Brain microvascular endothelial cell (primary cell): ENCODE results near the gene TGFB3.

Experiments
- DNase-seq: peaks from one replicate; pipeline ENCODE4 v3.0.0-alpha.2; 2020
- H3K27ac ChIP-seq: fragments of 250-450 bp; sonication (Bioruptor Pico); 2 replicates; pipeline ENCODE4 v1.5.1; 2020; ENCODE audit warnings: mild to moderate bottlenecking, moderate library complexity
- H3K27me3 ChIP-seq: fragments of 250-450 bp; sonication (Bioruptor Pico); replicated peaks from 2 replicates; pipeline ENCODE4 v1.5.1; 2020; ENCODE audit warnings: mild to moderate bottlenecking
- H3K36me3 ChIP-seq: fragments of 250-450 bp; sonication (Bioruptor Pico); replicated peaks from 2 replicates; pipeline ENCODE4 v1.5.1; 2020; ENCODE audit warnings: mild to moderate bottlenecking
- H3K4me3 ChIP-seq: 2 replicates; pipeline ENCODE4 v1.5.1; 2011; ENCODE audit warnings: low read depth, mild to moderate bottlenecking, control low read depth, low read length, moderate library complexity
- CTCF ChIP-seq: IDR thresholded peaks from 2 replicates; pipeline ENCODE4 v1.5.1; 2011; ENCODE audit warnings: low read depth, mild to moderate bottlenecking, moderate library complexity, low read length, control low read depth, inconsistent platforms; ENCODE audit errors: missing control alignments
- in situ Hi-C: cut with HindIII; loops from 2 replicates; pipeline ENCODE4 v1.10.0; 2017; ENCODE audit warnings: low sequenced_read_pairs, low pct_ligation_motif_present

TGFB3 gene

GRCh38 chr14:75909630-75910029, 72.2 kb downstream of the TGFB3 start:
- H3K4me3 ChIP-seq: no peak overlapping the region
- no peak for DNase-seq
- no peak for TF ChIP-seq CTCF
- no peak overlapping the region for H3K27ac ChIP-seq
- H3K36me3 ChIP-seq: no peaks in the 10 kb centered on the region
- H3K27me3 ChIP-seq: no peaks in the 10 kb centered on the region
- in situ Hi-C loops: no loop called here
